ENCODE results near the gene ABCB11. TPM values are rescaled to one million over a fixed set of nuclear protein-coding genes. Genes with fewer than 3 reads are reported as not detected.
"Not testable (repeated sequence)": the region's sequence is repeated elsewhere in the genome, so short reads cannot be mapped to it uniquely, and the experiment has no call there.

The ABCB11 gene
- polyA plus RNA-seq, 1 donor from 2014 or later, result not detected

GRCh38 chr2:168870824-168871223 lies 160.3 kb downstream of the ABCB11 start:
- H3F3A ChIP-seq (ENCODE audit: insufficient read depth, low read length, poor library complexity, severe bottlenecking); H4K20me1 ChIP-seq (ENCODE audit: insufficient read depth); H3K4me3 ChIP-seq (ENCODE audit: low read length); H3K9me2 ChIP-seq (ENCODE audit: insufficient read depth, low read length); H3K9me3 ChIP-seq (ENCODE audit: low read length); H3K36me3 ChIP-seq (ENCODE audit: insufficient read depth, low read length); H3K27ac ChIP-seq (ENCODE audit: low read length); H3K9ac ChIP-seq (ENCODE audit: low read length); H3K27me3 ChIP-seq (ENCODE audit: insufficient read depth, low read depth, low read length); H3K79me2 ChIP-seq (replicated peaks; ENCODE audit: insufficient read depth, low read length); H2AFZ ChIP-seq (ENCODE audit: low read depth, low read length); H3K4me2 ChIP-seq (ENCODE audit: low read length): not testable (repeated sequence)

Other genes starting within 250 kb of the ABCB11 start
- gene NOSTRIN, start 228.7 kb downstream of the ABCB11 start, polyA plus RNA-seq, result not detected in 2 replicates
- 1.8 and 2.7 TPM in 2 replicates for gene SPC25, start 140.9 kb downstream of the ABCB11 start, polyA plus RNA-seq
- not detected in 2 replicates for gene G6PC2, start 130.0 kb downstream of the ABCB11 start, polyA plus RNA-seq
- not detected in 2 replicates for gene DHRS9, start 38.2 kb upstream of the ABCB11 start, polyA plus RNA-seq

Data from neural cell (in vitro differentiated cells).